Endodermal cell (in vitro differentiated cells): ENCODE data around the gene SLC6A16. TPM values are rescaled to one million over a fixed set of nuclear protein-coding genes. Genes with fewer than 3 reads are reported as not detected.

ENCODE experiments used
- DNase-seq: peaks from one replicate; pipeline ENCODE4 v3.0.0-alpha.2; 2017
- H3K27ac ChIP-seq: 2 replicates; pipeline ENCODE4 v1.5.1; 2013; ENCODE audit warnings: mild to moderate bottlenecking, low read depth, low read length, moderate library complexity
- H3K27me3 ChIP-seq: 2 replicates; pipeline ENCODE4 v1.6.1; 2013; ENCODE audit warnings: mild to moderate bottlenecking, low read length, moderate library complexity; ENCODE audit not compliant: insufficient read depth, control insufficient read depth, poor library complexity, severe bottlenecking
- H3K36me3 ChIP-seq: 2 replicates; pipeline ENCODE4 v1.7.0; 2013; ENCODE audit warnings: mild to moderate bottlenecking, low read length, moderate library complexity; ENCODE audit not compliant: control insufficient read depth, insufficient read depth
- H3K4me1 ChIP-seq: one replicate; pipeline ENCODE4 v1.7.0; 2013; ENCODE audit warnings: low read length; ENCODE audit not compliant: control insufficient read depth, insufficient read depth
- H3K4me3 ChIP-seq: 2 replicates; pipeline ENCODE4 v1.5.1; 2013; ENCODE audit warnings: mild to moderate bottlenecking, low read length, moderate library complexity
- H3K9ac ChIP-seq: 2 replicates; pipeline ENCODE4 v1.6.1; 2013; ENCODE audit warnings: mild to moderate bottlenecking, low read length, moderate library complexity; ENCODE audit not compliant: poor library complexity, severe bottlenecking; ENCODE audit errors: extremely low read depth
- H3K9me3 ChIP-seq: 2 replicates; pipeline ENCODE4 v1.6.1; 2013; ENCODE audit warnings: mild to moderate bottlenecking, low read length, moderate library complexity; ENCODE audit not compliant: control insufficient read depth
- H3K27ac Mint-ChIP-seq: 2 replicates; pipeline ENCODE4 v1.8.0; 2020; ENCODE audit warnings: mixed read lengths
- H3K27me3 Mint-ChIP-seq: 2 replicates; pipeline ENCODE4 v1.8.0; 2021; ENCODE audit warnings: mild to moderate bottlenecking, mixed read lengths; ENCODE audit not compliant: insufficient read depth
- H3K36me3 Mint-ChIP-seq: 2 replicates; pipeline ENCODE4 v1.8.0; 2020; ENCODE audit warnings: low read depth, mixed read lengths
- H3K4me1 Mint-ChIP-seq: 2 replicates; pipeline ENCODE4 v1.8.0; 2020; ENCODE audit warnings: mixed read lengths
- H3K4me3 Mint-ChIP-seq: 2 replicates; pipeline ENCODE4 v1.8.0; 2020; ENCODE audit warnings: mild to moderate bottlenecking, moderate library complexity, mixed read lengths
- H3K9me3 Mint-ChIP-seq: 2 replicates; pipeline ENCODE4 v1.8.0; 2020; ENCODE audit warnings: mild to moderate bottlenecking, mixed read lengths
- CTCF ChIP-seq: fragments of 200-600 bp; sonication (generic); conservative IDR thresholded peaks from 2 replicates; pipeline ENCODE4 v1.5.0; 2021; ENCODE audit warnings: antibody characterized with exemption, mild to moderate bottlenecking
- WGBS, 2 experiments: methylation state at CpG; one replicate each; pipeline versions ENCODE4 v1.1.5 to v1.1.7; 2013; ENCODE audit warnings: missing lambda C conversion rate in 2 of 2, mixed read lengths in 1 of 2; ENCODE audit not compliant: insufficient coverage in 1 of 2, insufficient read length in 1 of 2; 5-methylcytosine and 5-hydroxymethylcytosine counted together
- total RNA-seq, 2 donors: library from RNA; stranded (reverse); fragmentation: NEBNext Ultra II Directional in 1 of 2; extraction: Animal tissue kit (Norgen Biotek cat#: 25700) in 1 of 2; gene quantifications; 2 replicates in 1 of 2; 3 replicates in 1 of 2; pipeline ENCODE4 v1.2.1, GENCODE V29; 2021

Gene SLC6A16
- total RNA-seq, 2 donors from 2014 or later, result 3.3 to 3.4 TPM

- 88 to 91% methylated on average over 11 to 13 of the region's 13 CpGs for WGBS, 2 experiments
- peaks cover 2% of the 10 kb centered on the region for H3K9me3 Mint-ChIP-seq
- H3K27me3 Mint-ChIP-seq, result peaks cover 70% of the 10 kb centered on the region
- Histone ChIP-seq H3K27me3 (no peaks in the 10 kb centered on the region), H3K4me1 (no peaks in the 10 kb centered on the region), H3K4me3 (no peak overlapping the region), H3K36me3 (no peaks in the 10 kb centered on the region), H3K9ac (no peak overlapping the region), H3K9me3 (peaks cover 7% of the 10 kb centered on the region), H3K27ac (no peak overlapping the region)
- DNase-seq, result no peak
- no peaks in the 10 kb centered on the region for H3K4me1 Mint-ChIP-seq
- no peaks in the 10 kb centered on the region for H3K36me3 Mint-ChIP-seq
- H3K27ac Mint-ChIP-seq, result no peak overlapping the region
- TF ChIP-seq CTCF, result no peak
- no peak overlapping the region for H3K4me3 Mint-ChIP-seq
Measured at GRCh38 chr19:49282184-49282583, 42.8 kb downstream of the SLC6A16 start.

GRCh38 chr19:49272204-49272603, 52.8 kb downstream of the SLC6A16 start:
- no peaks in the 10 kb centered on the region for H3K27me3 ChIP-seq
- no peaks in the 10 kb centered on the region for H3K4me1 ChIP-seq
- peaks cover 23% of the 10 kb centered on the region for H3K27me3 Mint-ChIP-seq
- no peak overlapping the region for H3K27ac ChIP-seq
- WGBS, 2 experiments, result 96% methylated on average over 4 of the region's 4 CpGs
- no peak overlapping the region for H3K27ac Mint-ChIP-seq
- H3K4me3 ChIP-seq, result no peak overlapping the region
- DNase-seq, result no peak
- H3K9me3 Mint-ChIP-seq, result peaks cover 29% of the 10 kb centered on the region
- H3K4me3 Mint-ChIP-seq, result no peak overlapping the region
- TF ChIP-seq CTCF, result no peak
- H3K9ac ChIP-seq, result no peak overlapping the region
- peaks cover 1% of the 10 kb centered on the region for H3K36me3 Mint-ChIP-seq
- no peaks in the 10 kb centered on the region for H3K36me3 ChIP-seq
- H3K4me1 Mint-ChIP-seq, result no peaks in the 10 kb centered on the region
- H3K9me3 ChIP-seq, result peaks cover 23% of the 10 kb centered on the region

GRCh38 chr19:49271080-49271753, 53.8 kb downstream of the SLC6A16 start:
- Histone ChIP-seq H3K4me1 (no peaks in the 10 kb centered on the region), H3K27ac (no peak overlapping the region), H3K27me3 (no peaks in the 10 kb centered on the region), H3K4me3 (no peak overlapping the region), H3K9ac (no peak overlapping the region), H3K36me3 (no peaks in the 10 kb centered on the region), H3K9me3 (peaks cover 31% of the 10 kb centered on the region)
- 82 to 89% methylated on average over 1 to 3 of the region's 4 CpGs for WGBS, 2 experiments
- Mint-ChIP-seq H3K27me3 (peaks cover 18% of the 10 kb centered on the region), H3K9me3 (peaks cover 38% of the 10 kb centered on the region), H3K36me3 (peaks cover 1% of the 10 kb centered on the region), H3K4me1 (no peaks in the 10 kb centered on the region), H3K4me3 (no peak overlapping the region), H3K27ac (no peak overlapping the region)
- DNase-seq, result no peak
- no peak for TF ChIP-seq CTCF
